ENCODE results near the gene JAM3. TPM values are rescaled to one million over a fixed set of nuclear protein-coding genes. Genes with fewer than 3 reads are reported as not detected.
A peak's percentile ranks its signal among the peaks of the same experiment; 100 is the strongest.

Gene JAM3
- total and polyA plus RNA-seq, 11 donors: 11.9 to 56.9 (median 34.0) TPM

DNA sequence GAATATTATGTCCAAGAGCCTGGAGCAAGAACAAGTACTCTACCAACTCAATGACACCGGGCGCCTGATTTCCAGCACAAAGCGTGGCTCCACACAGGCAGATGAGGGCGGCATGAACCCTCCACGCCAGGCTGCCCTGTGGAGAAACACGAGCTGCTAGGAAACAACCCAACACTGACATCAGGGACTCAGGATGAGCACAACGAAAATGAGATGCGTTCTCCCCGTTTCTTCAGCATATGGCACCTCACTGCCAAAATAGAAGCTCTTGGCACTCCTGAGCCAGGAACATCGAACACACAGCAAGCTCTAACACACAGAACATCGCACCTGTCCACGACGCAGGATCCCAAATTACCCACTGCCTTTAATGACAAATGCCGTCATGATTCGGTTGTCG, 86.6 kb downstream of the JAM3 start:
- intact Hi-C loops (cut with DNase I): no loop called here
- TF ChIP-seq POLR2A (IDR thresholded peaks at IDR 0.05): no peak
- TF ChIP-seq, protein P1, sequence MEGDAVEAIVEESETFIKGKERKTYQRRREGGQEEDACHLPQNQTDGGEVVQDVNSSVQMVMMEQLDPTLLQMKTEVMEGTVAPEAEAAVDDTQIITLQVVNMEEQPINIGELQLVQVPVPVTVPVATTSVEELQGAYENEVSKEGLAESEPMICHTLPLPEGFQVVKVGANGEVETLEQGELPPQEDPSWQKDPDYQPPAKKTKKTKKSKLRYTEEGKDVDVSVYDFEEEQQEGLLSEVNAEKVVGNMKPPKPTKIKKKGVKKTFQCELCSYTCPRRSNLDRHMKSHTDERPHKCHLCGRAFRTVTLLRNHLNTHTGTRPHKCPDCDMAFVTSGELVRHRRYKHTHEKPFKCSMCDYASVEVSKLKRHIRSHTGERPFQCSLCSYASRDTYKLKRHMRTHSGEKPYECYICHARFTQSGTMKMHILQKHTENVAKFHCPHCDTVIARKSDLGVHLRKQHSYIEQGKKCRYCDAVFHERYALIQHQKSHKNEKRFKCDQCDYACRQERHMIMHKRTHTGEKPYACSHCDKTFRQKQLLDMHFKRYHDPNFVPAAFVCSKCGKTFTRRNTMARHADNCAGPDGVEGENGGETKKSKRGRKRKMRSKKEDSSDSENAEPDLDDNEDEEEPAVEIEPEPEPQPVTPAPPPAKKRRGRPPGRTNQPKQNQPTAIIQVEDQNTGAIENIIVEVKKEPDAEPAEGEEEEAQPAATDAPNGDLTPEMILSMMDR (IDR thresholded peaks at IDR 0.05): no peak

DNA sequence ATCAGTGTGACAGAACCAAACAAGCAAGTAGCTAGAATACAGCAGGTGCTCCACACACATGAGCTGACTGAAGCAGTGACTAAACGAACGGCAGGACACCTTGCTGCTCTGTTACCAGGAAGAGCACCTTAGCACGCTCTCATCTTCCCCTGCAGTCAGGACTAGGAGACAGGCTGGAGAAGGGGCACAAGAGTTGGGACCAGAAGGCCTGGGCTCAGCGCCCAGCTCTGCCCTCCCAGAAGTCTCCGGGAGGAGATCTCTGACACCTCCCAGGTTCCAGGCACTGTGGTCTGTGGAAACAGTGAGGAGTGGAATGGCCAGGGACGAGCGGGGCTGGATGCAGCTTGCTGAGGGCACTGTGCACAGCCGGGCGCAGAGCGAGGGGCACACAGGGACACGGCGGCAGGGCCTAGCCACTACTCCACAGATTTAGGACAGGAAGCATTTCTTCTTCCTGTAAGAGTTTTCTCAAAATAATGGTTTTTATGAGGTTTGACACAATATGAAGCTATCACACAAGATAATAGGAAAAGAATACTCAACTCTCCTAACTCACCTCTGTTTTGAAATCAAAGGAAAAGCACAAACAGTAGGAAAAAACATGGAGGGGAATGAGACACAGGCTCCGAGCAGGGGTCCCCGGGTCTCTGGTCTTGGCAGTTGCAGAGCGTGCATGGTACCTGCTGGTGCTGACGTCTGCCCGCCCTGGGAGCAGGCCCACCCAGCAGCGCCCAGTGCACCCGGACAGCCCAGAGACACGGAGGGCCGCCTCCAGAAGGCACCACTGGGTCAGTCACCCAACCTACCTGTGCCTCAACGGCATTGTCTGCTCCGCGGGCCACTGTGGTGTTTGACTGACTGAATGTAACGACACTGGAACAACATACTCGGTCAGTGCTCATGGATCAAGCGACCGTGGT, 87.3 kb downstream of the JAM3 start:
- Histone ChIP-seq H3K36me3 (peaks cover 0 to 98% (median 84%) of the 10 kb centered on the region in 9 donors), H3K9me3 (no peaks in the 10 kb centered on the region), H3K4me1 (no peaks in the 10 kb centered on the region), H3K4me3 (no peak overlapping the region), H3K27ac (no peak overlapping the region), H3K27me3 (no peaks in the 10 kb centered on the region)
- intact Hi-C loops (cut with DNase I): no loop called here
- ATAC-seq: peak in 1 of 4 donors; percentile 23
- no peak for DNase-seq
- TF ChIP-seq POLR2A (IDR thresholded peaks at IDR 0.05): no peak
- TF ChIP-seq, protein P1 (IDR thresholded peaks at IDR 0.05): no peak
- WGBS, 4 donors: 89 to 92% (median 91%) methylated on average over 27 to 28 of the region's 28 CpGs

More for the DNA sequence above, 86.6 kb downstream of the JAM3 start:
- ATAC-seq: no peak
- Histone ChIP-seq H3K4me1 (no peaks in the 10 kb centered on the region), H3K27ac (no peak overlapping the region), H3K9me3 (no peaks in the 10 kb centered on the region), H3K4me3 (no peak overlapping the region), H3K27me3 (no peaks in the 10 kb centered on the region), H3K36me3 (peaks cover 0 to 99% (median 84%) of the 10 kb centered on the region in 9 donors)
- DNase-seq: no peak
- WGBS, 4 donors: 86 to 89% (median 88%) methylated on average over 16 of the region's 16 CpGs

DNA sequence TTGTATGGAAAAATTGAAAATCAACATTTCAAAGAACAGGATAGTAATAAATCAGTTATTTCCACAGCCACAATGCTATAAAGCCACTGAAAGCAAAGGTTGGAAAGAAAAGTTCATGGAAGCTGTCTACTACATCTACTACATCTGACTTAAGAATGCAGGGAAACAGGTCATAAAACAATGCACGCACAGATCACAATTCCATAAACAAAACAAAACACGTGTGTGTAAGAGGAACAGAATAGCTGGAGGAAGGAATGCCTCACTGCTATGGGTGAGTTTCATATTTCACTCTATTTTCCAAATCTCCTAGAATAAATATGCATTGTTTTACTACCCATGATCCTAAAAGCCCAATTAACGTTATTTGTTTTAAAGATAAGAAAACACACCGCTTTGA, 88.6 kb downstream of the JAM3 start:
- H3K27me3 ChIP-seq: no peaks in the 10 kb centered on the region
- ATAC-seq (no peak), DNase-seq (no peak)
- peaks cover 0 to 97% (median 84%) of the 10 kb centered on the region in 9 donors for H3K36me3 ChIP-seq
- H3K9me3 ChIP-seq: no peaks in the 10 kb centered on the region
- no peaks in the 10 kb centered on the region for H3K4me1 ChIP-seq
- H3K4me3 ChIP-seq: no peak overlapping the region
- 82 to 88% (median 84%) methylated on average over 4 of the region's 4 CpGs for WGBS, 4 donors
- TF ChIP-seq POLR2A (IDR thresholded peaks at IDR 0.05): no peak
- TF ChIP-seq, protein P1 (IDR thresholded peaks at IDR 0.05): no peak
- intact Hi-C loops (cut with DNase I): no loop called here
- H3K27ac ChIP-seq: no peak overlapping the region

DNA sequence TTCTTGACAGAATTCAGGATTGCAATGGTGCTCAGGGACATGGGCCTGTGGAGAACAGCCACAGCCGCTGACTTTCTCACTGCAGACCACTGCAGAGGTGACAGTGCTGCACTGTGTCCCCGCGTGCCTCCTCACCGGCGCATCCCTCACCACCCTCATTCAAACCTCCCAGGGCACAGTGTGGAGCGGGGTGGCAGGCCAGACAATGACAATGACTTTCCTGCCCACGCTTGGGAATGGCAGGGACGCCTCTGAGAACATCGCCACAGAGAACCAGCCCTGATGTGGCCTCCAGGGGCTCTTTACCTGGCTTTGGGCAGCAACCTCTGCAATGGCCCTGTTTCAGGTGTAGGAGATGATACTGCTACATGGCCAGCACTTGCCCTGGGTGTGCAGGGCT, 89.2 kb downstream of the JAM3 start:
- Histone ChIP-seq H3K27ac (no peak overlapping the region), H3K4me3 (no peak overlapping the region), H3K36me3 (peaks cover 0 to 97% (median 84%) of the 10 kb centered on the region in 9 donors), H3K27me3 (no peaks in the 10 kb centered on the region), H3K4me1 (no peaks in the 10 kb centered on the region), H3K9me3 (no peaks in the 10 kb centered on the region)
- ATAC-seq (no peak), DNase-seq (no peak)
- WGBS, 4 donors: 97 to 98% (median 98%) methylated on average over 7 to 9 of the region's 9 CpGs
- intact Hi-C loops (cut with DNase I): no loop called here
- no peak for TF ChIP-seq POLR2A (IDR thresholded peaks at IDR 0.05)
- TF ChIP-seq, protein P1 (IDR thresholded peaks at IDR 0.05): no peak
